ENCODE measurements around the gene GOLGA8O.
"Not testable (repeated sequence)": the region's sequence is repeated elsewhere in the genome, so short reads cannot be mapped to it uniquely, and the experiment has no call there.

GOLGA8O gene, protein sequence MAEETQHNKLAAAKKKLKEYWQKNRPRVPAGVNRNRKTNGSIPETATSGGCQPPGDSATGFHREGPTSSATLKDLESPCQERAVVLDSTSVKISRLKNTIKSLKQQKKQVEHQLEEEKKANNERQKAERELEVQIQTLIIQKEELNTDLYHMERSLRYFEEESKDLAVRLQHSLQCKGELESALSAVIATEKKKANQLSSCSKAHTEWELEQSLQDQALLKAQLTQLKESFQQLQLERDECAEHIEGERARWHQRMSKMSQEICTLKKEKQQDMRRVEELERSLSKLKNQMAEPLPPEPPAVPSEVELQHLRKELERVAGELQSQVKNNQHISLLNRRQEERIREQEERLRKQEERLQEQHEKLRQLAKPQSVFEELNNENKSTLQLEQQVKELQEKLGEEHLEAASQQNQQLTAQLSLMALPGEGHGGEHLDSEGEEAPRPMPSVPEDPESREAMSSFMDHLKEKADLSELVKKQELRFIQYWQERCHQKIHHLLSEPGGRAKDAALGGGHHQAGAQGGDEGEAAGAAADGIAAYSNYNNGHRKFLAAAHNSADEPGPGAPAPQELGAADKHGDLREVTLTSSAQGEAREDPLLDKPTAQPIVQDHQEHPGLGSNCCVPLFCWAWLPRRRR

DNA sequence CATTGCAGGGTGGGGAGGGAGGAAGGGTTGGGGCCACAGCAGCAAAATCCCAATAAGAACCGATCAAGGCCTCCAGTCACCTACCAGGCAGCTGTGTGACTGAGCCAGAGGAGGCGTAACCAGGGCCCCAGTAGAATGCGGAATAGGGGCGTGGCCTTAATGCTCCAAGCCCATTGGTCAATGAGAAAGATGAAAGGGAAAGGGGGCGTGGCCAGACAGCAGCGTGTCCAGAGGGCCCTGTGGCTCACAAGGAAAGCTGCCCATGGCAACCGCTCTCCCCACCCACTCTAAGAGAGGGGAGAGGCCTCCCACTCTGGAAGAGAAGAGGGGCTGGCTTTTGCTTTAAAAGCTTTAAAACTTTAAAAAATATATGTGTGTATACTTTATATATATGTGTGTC, at the start of gene GOLGA8O:
TSS of gene GOLGA8O (minus strand) at position 101 of the 400 bp plus-strand sequence. CDS start at position 3, 98 bp downstream.
- not testable (repeated sequence) for DNase-seq

DNA sequence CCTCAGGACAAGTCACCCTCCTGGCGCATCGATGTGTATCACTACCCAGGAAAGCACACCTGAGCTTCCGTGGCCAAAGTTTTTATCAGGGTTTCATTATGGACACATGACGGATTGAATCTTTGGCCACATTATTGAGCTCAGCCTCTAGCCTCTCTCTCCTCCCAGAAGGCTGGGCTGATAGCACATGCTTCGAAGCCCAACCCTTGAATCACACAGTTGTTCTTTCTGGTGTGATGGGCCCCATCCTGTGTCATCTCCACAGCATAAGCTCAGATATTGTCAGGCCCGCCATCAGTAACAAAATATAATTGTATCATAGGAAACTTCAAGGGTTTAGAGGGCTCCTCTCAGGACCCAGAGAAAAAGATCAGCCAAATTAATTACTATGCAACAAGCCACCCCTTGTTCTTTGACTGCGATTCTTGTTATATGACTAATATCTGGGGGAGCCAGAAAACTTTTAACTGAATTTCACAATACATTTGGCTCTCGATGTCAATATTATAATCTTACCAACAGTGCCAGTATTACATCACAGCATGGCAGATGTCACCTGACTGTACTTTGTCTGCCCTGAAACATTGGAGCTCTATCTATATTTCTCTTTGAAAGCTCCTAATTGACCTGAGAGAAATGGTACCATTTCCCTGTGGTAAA, 48.8 kb upstream of the GOLGA8O start:
- DNase-seq = not testable (repeated sequence)

DNA sequence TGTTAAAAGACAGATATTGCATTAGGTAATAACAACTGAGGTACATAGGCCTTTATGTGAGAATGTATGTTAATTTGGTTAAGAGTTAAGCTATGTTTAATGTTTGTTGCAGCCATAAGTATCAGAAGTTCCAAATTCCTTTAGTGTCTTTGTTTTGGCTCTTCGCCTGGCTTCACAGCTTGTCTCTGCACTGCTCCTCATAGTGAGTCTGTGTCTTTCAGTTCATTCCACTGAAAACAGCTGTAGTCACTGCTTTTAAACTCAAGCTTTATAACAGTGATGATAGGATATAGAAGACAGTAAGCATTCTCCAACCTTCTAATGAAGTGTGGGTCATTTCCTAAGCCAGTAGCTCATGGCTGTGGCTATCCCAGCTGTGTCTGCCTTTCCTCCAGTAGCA, 47.5 kb upstream of the GOLGA8O start:
- not testable (repeated sequence) for DNase-seq

DNA sequence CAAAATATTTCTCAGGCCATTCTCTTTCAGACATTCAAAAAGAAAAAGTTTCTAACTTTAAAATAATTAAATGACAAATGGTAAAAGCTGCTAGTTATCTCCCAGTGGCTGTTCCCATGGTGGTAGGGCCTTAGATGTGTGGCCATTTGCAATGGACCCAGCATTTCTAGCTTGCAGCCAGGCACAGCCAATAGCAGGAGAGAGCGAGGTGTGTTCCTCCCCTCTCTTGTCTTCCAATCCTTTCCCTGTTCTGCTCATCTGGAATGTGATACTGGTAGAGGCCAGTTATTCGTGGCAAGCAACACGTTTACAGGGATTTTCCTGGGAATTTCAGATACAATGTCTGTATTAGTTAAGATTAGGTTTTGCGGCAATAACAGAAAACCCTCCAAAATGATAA, 37.3 kb upstream of the GOLGA8O start:
- not testable (repeated sequence) for DNase-seq

DNA sequence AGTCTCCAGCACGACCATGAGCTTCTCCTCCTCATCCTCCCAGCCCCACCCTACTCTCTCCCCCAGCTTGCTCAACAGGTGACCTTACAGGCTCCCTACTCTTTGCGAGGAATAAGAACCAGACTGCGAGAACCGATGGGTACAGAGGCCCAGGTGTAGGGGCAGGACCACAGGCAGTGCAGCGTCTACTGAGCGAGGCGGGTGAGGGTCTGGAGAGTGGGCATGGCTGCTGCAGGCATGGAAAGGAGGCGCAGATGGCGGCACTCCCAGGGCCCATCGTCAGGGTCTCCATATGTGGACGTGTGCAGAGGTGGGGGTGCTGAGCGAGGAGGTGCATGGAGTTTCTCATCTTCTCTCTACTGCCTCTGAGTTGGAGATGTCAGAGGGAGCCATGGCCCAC, 31.0 kb upstream of the GOLGA8O start:
- DNase-seq = not testable (repeated sequence)

DNA sequence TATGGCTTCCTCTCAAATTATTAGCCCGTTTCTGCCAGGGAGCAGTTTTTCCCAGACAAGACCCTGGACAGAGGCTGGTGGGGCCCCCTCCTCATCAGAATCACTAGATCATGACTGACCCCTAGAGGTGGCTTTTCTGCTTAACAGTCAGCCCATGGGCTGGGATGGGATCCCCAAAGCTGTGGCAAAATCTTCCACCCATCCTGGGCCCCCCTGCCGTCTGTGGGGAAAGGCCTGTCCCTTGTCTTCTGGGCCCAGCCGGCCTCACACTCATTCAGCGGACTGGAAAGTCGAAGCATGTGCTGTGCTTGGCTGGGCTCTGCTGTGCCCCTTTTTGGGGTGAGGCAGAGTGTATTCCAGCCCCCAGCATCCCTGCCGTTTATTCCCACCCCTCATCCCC, 27.9 kb upstream of the GOLGA8O start:
- DNase-seq = not testable (repeated sequence)

DNA sequence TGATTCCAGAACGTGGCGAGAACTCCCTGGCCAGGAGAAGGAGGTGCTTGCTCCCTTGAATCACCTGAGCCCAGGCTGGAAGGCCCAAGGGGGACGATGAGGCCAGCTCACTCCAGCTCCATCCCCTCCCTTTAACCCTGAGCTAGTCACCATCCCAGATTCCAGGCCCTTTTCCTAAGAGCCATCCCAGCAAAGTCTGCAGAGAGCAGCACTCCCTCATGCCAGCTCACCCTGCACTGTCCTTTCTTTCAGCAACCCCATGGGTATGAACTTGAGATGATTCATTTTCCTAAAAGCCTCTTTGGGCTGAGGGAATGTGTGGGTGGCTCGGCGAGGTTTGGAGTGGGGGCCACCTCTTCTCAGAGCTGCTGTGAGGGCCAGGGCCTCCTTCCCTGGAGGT, 26.2 kb upstream of the GOLGA8O start:
- not testable (repeated sequence) for DNase-seq

DNA sequence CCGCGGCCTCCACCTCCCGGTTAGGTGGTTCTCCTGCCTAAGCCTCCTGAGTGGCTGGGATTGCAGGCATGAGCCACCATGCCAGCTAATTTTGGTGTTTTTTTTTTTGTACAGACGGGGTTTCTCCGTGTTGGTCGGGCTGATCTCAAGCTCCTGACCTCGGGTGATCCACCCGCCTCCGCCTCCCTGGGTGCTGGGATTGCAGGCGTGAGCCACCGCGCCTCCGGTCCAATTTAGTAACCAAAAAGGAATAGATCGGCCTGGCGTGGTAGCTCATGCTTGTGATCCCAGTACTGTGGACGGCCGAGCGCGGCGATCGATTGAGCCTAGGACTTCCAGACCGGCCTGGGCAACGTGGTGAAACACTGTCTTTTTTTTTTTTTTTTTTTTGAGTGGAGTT, 12.6 kb upstream of the GOLGA8O start:
- not testable (repeated sequence) for DNase-seq

DNA sequence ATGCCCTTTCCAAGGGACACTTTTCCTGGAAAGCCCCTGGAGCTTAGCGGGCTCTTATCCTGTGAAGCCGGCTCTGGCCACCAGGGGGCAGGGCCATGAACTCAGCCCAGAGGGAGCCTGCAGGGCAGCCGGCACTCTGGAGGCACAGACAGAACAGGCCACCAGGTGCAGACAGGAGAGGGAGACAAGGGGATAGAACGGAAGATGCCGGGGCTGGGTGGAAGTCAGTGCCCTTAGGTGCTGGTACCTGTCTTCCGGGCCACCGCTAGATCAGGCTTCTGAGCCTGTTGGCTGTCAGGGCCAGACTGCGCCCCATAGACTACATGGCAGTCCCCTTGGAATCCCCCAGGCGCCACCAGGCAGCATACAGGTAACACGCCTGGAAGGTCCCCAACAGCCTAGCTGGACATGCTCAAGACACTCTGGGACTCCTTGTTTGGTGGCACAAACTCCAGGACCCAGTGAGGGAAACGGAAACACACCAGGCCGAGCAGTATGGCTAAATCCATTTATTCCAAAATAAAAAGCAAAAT, 14.9 kb downstream of the GOLGA8O start:
- not testable (repeated sequence) for DNase-seq

DNA sequence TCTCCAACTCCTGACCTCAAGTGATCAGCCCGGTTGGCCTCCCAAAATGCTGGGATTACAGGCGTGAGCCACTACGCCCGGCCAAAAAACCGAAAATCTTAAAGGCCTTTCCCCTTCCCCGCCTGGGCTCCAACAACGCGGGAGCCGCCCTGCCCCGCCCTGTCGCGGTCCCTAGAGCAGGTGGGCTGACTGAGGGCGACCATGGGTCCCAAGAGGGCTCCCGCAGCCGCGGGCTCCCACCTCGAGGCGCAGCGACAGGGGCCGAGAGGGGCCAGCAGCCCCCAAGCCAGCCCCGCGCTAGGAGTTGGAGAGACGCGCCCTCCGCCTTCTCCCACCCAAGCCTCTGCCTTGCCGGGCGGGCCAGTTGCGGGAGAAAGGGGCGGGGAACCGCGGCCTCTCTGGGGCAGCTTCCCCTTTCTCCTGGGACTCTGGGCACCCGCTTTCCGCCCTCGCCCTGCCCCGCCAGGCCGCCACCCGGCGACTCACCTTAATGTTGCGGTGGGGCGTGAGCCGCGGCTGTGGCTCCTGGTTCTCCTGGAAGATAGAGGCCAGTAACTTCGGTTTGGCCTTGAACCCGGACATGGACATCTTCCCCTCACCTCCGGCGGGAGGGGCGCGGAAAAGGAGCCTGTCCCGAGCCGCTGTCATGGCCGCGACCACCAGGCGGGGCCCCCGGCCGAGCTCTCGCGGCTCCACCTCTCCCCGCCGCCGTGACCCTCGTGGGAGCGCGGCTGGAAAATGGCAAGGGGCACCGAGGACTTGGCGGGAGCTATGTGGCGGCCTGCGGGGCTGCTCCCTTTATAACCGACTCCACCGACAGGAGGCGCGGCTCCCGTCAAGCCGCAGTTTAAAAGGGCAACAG, 21.1 kb downstream of the GOLGA8O start:
- not testable (repeated sequence) for DNase-seq

DNA sequence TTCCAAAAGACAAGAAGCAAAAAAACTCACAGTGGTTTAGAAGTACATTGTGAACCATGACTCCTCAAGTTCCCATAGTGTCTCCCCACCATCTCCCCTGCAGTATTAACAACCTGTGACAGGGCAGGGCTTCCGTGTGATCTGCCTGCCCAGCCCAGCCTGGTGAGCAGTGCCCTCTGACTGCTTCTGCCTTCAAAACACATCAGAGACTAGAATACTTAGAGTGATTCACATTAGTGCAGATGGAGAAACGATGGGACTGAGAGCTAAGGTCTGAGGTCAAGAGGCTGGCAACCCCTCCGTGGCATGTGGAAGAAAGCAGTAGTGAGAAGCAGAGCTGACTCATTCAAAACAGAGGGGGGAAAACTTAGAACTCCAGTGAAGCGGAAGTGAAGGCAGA, 27.8 kb downstream of the GOLGA8O start:
- DNase-seq = not testable (repeated sequence)

DNA sequence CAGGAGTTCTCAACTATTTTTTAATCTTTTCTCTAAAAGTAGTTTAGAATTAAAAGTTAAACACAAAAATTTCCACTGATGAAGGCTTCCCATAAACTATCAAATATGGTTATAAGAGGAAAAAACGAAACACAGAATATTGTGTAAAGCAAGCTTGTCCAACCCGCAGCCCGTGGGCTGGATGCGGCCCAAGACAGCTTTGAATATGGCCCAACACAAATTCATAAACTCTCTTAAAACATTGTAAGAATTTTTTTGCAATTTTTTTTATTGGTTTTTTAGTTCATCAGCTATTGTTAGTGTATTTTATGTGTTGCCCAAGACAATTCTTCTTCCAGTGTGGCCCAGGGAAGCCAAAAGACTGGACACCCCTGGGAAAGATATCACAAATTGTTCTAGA, 28.9 kb downstream of the GOLGA8O start:
- not testable (repeated sequence) for DNase-seq

DNA sequence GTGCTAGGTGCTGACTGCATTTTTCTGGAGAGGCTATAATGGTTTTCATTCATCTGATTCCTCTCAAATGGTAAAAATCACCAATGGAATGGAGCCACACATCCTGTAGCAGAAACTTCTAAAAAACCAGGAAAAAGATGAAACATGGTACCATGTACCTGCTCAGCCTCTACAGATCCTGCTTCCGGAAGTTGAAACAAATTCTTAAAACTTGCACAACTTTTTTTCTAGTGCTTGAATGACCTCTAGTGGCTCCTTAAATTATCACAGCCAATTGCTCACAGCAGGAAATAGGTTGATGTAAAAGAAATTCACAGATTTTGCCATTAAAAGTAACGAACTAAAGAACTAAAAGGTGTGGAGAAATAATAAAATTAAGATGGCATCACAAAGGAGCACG, 47.5 kb downstream of the GOLGA8O start:
- not testable (repeated sequence) for DNase-seq

DNA sequence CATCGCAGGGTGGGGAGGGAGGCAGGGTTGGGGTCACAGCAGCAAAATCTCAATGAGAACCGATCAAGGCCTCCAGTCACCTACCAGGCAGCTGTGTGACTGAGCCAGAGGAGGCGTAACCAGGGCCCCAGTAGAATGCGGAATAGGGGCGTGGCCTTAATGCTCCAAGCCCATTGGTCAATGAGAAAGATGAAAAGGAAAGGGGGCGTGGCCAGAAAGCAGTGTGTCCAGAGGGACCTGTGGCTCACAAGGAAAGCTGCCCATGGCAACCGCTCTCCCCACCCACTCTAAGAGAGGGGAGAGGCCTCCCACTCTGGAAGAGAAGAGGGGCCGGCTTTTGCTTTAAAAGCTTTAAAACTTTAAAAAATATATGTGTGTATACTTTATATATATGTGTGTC, 52.2 kb downstream of the GOLGA8O start, which contains the start of gene GOLGA8K:
TSS of gene GOLGA8K (minus strand) at position 101 of the 400 bp plus-strand sequence. CDS start at position 3, 98 bp downstream.
- not testable (repeated sequence) for DNase-seq

DNA sequence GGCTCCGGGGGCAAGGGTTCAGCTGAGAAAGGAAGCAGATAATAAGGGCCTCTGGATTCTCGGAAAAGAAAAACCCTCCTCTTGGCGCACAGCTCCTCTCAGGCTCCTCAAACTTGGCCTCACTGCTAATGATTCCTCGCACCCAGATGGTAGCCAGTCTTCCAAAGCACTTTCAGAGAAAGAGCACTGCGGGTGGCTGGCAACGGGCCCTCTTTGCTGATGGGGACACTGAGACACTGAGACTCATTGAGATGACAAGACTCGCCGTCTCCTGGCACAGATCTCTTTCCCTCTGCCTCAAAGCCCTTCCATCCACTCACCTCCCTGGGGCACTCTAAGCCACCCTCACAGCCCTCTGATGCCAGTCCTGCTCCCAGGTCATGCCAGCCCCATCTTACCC, 58.9 kb downstream of the GOLGA8O start:
- DNase-seq = not testable (repeated sequence)
